ENCODE data around the gene CALCB. TPM values are rescaled to one million over a fixed set of nuclear protein-coding genes. Genes with fewer than 3 reads are reported as not detected.

Gene CALCB
- total RNA-seq, 1 experiment from 2014 or later, result not detected

- Histone ChIP-seq H2BK120ac (ENCODE audit: low read depth, low read length, poor library complexity, severe bottlenecking) (no peak overlapping the region), H3K23me2 (ENCODE audit: insufficient read length, low read depth, low read length, poor library complexity, severe bottlenecking) (no peaks in the 10 kb centered on the region), H3K56ac (ENCODE audit: insufficient read length, low read depth, low read length) (no peak overlapping the region), H4K8ac (replicated peaks; ENCODE audit: insufficient read length, low read depth, low read length) (no peak overlapping the region), H2AK5ac (ENCODE audit: insufficient read length, low read length) (no peak overlapping the region), H4K20me1 (ENCODE audit: control insufficient read depth, insufficient read depth, insufficient read length) (no peaks in the 10 kb centered on the region), H3K27me3 (ENCODE audit: insufficient read depth, low read length) (no peaks in the 10 kb centered on the region), H3K4ac (ENCODE audit: low read depth, low read length) (no peak overlapping the region), H2BK12ac (ENCODE audit: insufficient read length, low read depth, low read length) (no peak overlapping the region), H3K18ac (ENCODE audit: insufficient read length, low read depth, low read length) (no peak overlapping the region), H2BK5ac (ENCODE audit: insufficient read length, low read length) (no peak overlapping the region), H3K79me1 (ENCODE audit: insufficient read depth, low read depth, low read length, poor library complexity, severe bottlenecking) (no peaks in the 10 kb centered on the region), H3K4me1 (ENCODE audit: insufficient read depth, low read length) (no peaks in the 10 kb centered on the region), H3T11ph (ENCODE audit: low read length) (no peak overlapping the region), H4K5ac (ENCODE audit: insufficient read length, low read depth, low read length) (no peak overlapping the region), H2BK15ac (ENCODE audit: low read depth, low read length) (no peak overlapping the region), H4K91ac (ENCODE audit: insufficient read length, low read depth, low read length) (no peak overlapping the region), H3K9me3 (ENCODE audit: control insufficient read depth, low read depth, low read length) (no peaks in the 10 kb centered on the region), H3K27ac (ENCODE audit: insufficient read length, low read depth, low read length) (no peak overlapping the region), H3K4me2 (ENCODE audit: insufficient read depth, insufficient read length, low read length) (no peak overlapping the region), H3K23ac (ENCODE audit: insufficient read length, low read depth, low read length) (no peak overlapping the region), H3K14ac (ENCODE audit: insufficient read depth, low read length) (no peak overlapping the region), H3K9ac (ENCODE audit: extremely low read depth, insufficient read length, low read length) (no peak overlapping the region), H3K79me2 (ENCODE audit: insufficient read depth, low read length) (no peaks in the 10 kb centered on the region), H2BK20ac (ENCODE audit: low read depth, low read length, poor library complexity, severe bottlenecking) (no peak overlapping the region), H2AFZ (ENCODE audit: low read length) (no peak overlapping the region)
- DNase-seq, result no peak
- TF ChIP-seq CTCF (conservative IDR thresholded peaks at IDR 0.05), result no peak
- Mint-ChIP-seq H3K27ac (no peak overlapping the region; a peak in 1 of 7 replicates), H3K36me3 (ENCODE audit: insufficient read depth in 1 of 3, low read depth in 3 of 3) (no peaks in the 10 kb centered on the region), H3K9me3 (no peaks in the 10 kb centered on the region), H3K4me1 (no peaks in the 10 kb centered on the region), H3K4me3 (no peak overlapping the region), H3K27me3 (ENCODE audit: low read depth) (peaks cover 6% of the 10 kb centered on the region; the same call in 1 of the 2 replicates)
- no CpG with 5 or more reads among the region's 6 CpGs for WGBS (ENCODE audit: extremely low coverage, insufficient read length, low lambda C conversion rate)
Observed at GRCh38 chr11:15127341-15127740, 53.9 kb downstream of the CALCB start.

Other genes starting within 250 kb of the CALCB start
- gene CYP2R1, start 181.4 kb upstream of the CALCB start, total RNA-seq (2021), result 8.8 and 10.3 TPM in 2 replicates
- 0.29 TPM in 1 of 2 replicates, not detected in the other for gene CALCA, start 101.2 kb upstream of the CALCB start, total RNA-seq (2021)
- gene INSC, start 41.3 kb downstream of the CALCB start, total RNA-seq (2021), result not detected in 2 replicates